ENCODE results near the gene FOXO3.
"Not testable (repeated sequence)": the region's sequence is repeated elsewhere in the genome, so short reads cannot be mapped to it uniquely, and the experiment has no call there.

FOXO3 gene

GRCh38 chr6:108560463-108561308 lies at the start of gene FOXO3:
Gene FOXO3, plus strand, starts transcription at chr6:108560917. Its CDS starts 292 bp downstream, at chr6:108561209.
- in situ Hi-C loops (cut with MboI; ENCODE audit: low sequenced_read_pairs): no loop called here

- in situ Hi-C loops (cut with MboI; ENCODE audit: low sequenced_read_pairs): loop anchor here (25.0 kb wide), 1 partner anchor 832 kb away; no protein-coding TSS in a partner anchor
Measured at GRCh38 chr6:108518714-108519576, 41.8 kb upstream of the FOXO3 start.

- in situ Hi-C loops (cut with MboI; ENCODE audit: low sequenced_read_pairs): loop anchor here (10.0 to 25.0 kb wide), 3 partner anchors 407 to 834 kb away; no protein-coding TSS in a partner anchor
Measured at GRCh38 chr6:108521616-108522107, 39.1 kb upstream of the FOXO3 start.

- in situ Hi-C loops (cut with MboI; ENCODE audit: low sequenced_read_pairs): loop anchor here (10.0 to 25.0 kb wide), 3 partner anchors 409 to 836 kb away; no protein-coding TSS in a partner anchor
Measured at GRCh38 chr6:108523697-108524096, 37.0 kb upstream of the FOXO3 start.

GRCh38 chr6:108524528-108525248 lies 36.0 kb upstream of the FOXO3 start:
- in situ Hi-C loops (cut with MboI; ENCODE audit: low sequenced_read_pairs): loop anchor here (10.0 to 25.0 kb wide), 3 partner anchors 410 to 837 kb away; no protein-coding TSS in a partner anchor

- in situ Hi-C loops (cut with MboI; ENCODE audit: low sequenced_read_pairs): loop anchor here (10.0 kb wide), 2 partner anchors 412 to 552 kb away; no protein-coding TSS in a partner anchor
Measured at GRCh38 chr6:108526739-108527174, 34.0 kb upstream of the FOXO3 start.

GRCh38 chr6:108528878-108529277 lies 31.8 kb upstream of the FOXO3 start:
- in situ Hi-C loops (cut with MboI; ENCODE audit: low sequenced_read_pairs): loop anchor here (10.0 kb wide), 2 partner anchors 414 to 554 kb away; no protein-coding TSS in a partner anchor

GRCh38 chr6:108531332-108531731 lies 29.4 kb upstream of the FOXO3 start:
- in situ Hi-C loops (cut with MboI; ENCODE audit: low sequenced_read_pairs): no loop called here

- in situ Hi-C loops (cut with MboI; ENCODE audit: low sequenced_read_pairs): no loop called here
Measured at GRCh38 chr6:108535114-108535742, 25.5 kb upstream of the FOXO3 start.

GRCh38 chr6:108535920-108536535 lies 24.7 kb upstream of the FOXO3 start:
- in situ Hi-C loops (cut with MboI; ENCODE audit: low sequenced_read_pairs): not testable (repeated sequence)

- in situ Hi-C loops (cut with MboI; ENCODE audit: low sequenced_read_pairs): loop anchor here (5.0 to 10.0 kb wide), 2 partner anchors 243 to 525 kb away; no protein-coding TSS in a partner anchor
Measured at GRCh38 chr6:108541843-108542759, 18.6 kb upstream of the FOXO3 start.

GRCh38 chr6:108543175-108543940 lies 17.4 kb upstream of the FOXO3 start:
- in situ Hi-C loops (cut with MboI; ENCODE audit: low sequenced_read_pairs): loop anchor here (5.0 to 10.0 kb wide), 2 partner anchors 241 to 524 kb away; no protein-coding TSS in a partner anchor

- in situ Hi-C loops (cut with MboI; ENCODE audit: low sequenced_read_pairs): loop anchor here (5.0 to 10.0 kb wide), 2 partner anchors 240 to 523 kb away; no protein-coding TSS in a partner anchor
Measured at GRCh38 chr6:108544606-108545005, 16.1 kb upstream of the FOXO3 start.

GRCh38 chr6:108546079-108547049 lies 14.4 kb upstream of the FOXO3 start:
- in situ Hi-C loops (cut with MboI; ENCODE audit: low sequenced_read_pairs): loop anchor here (10.0 kb wide), 1 partner anchor 238 kb away; no protein-coding TSS in a partner anchor

- in situ Hi-C loops (cut with MboI; ENCODE audit: low sequenced_read_pairs): loop anchor here (10.0 kb wide), 1 partner anchor 236 kb away; no protein-coding TSS in a partner anchor
Measured at GRCh38 chr6:108549241-108549640, 11.5 kb upstream of the FOXO3 start.

- in situ Hi-C loops (cut with MboI; ENCODE audit: low sequenced_read_pairs): loop anchor here (10.0 kb wide), 1 partner anchor 235 kb away; no protein-coding TSS in a partner anchor
Measured at GRCh38 chr6:108549741-108550140, 11.0 kb upstream of the FOXO3 start.

Measured in HL-60/S4 (cell line).